Measurements from ENCODE around the gene MRPL20. TPM values are rescaled to one million over a fixed set of nuclear protein-coding genes. Genes with fewer than 3 reads are reported as not detected.
"Not testable (repeated sequence)": the region's sequence is repeated elsewhere in the genome, so short reads cannot be mapped to it uniquely, and the experiment has no call there.

MRPL20 gene
- total RNA-seq, 1 donor from 2014 or later = 95.0 TPM

- Mint-ChIP-seq H3K9me3 (ENCODE audit: unreplicated experiment) (no peaks in the 10 kb centered on the region), H3K4me3 (ENCODE audit: unreplicated experiment) (peak overlapping the region; percentile 79), H3K27me3 (ENCODE audit: unreplicated experiment) (no peaks in the 10 kb centered on the region), H3K27ac (ENCODE audit: unreplicated experiment) (no peak overlapping the region), H3K4me1 (ENCODE audit: unreplicated experiment) (peaks cover 9% of the 10 kb centered on the region), H3K36me3 (ENCODE audit: low read depth, unreplicated experiment) (peaks cover 62% of the 10 kb centered on the region)
- DNase-seq (ENCODE audit: low spot score) = no peak
- TF ChIP-seq CTCF (IDR thresholded peaks at IDR 0.05; ENCODE audit: unreplicated experiment) = no peak
Measured at GRCh38 chr1:1390675-1391074, 16.4 kb downstream of the MRPL20 start.

GRCh38 chr1:1388078-1388472 lies 19.0 kb downstream of the MRPL20 start:
- Mint-ChIP-seq H3K4me3 (ENCODE audit: unreplicated experiment) (no peak overlapping the region), H3K36me3 (ENCODE audit: low read depth, unreplicated experiment) (peaks cover 47% of the 10 kb centered on the region), H3K27ac (ENCODE audit: unreplicated experiment) (no peak overlapping the region)

GRCh38 chr1:1387098-1388077 lies 19.7 kb downstream of the MRPL20 start:
- H3K27ac Mint-ChIP-seq (ENCODE audit: unreplicated experiment) = no peak overlapping the region
- H3K4me1 Mint-ChIP-seq (ENCODE audit: unreplicated experiment) = peaks cover 5% of the 10 kb centered on the region
- peaks cover 46% of the 10 kb centered on the region for H3K36me3 Mint-ChIP-seq (ENCODE audit: low read depth, unreplicated experiment)
- peaks cover 3% of the 10 kb centered on the region for H3K27me3 Mint-ChIP-seq (ENCODE audit: unreplicated experiment)
- no peaks in the 10 kb centered on the region for H3K9me3 Mint-ChIP-seq (ENCODE audit: unreplicated experiment)
- no peak overlapping the region for H3K4me3 Mint-ChIP-seq (ENCODE audit: unreplicated experiment)
- DNase-seq (ENCODE audit: low spot score) = no peak
- no peak for TF ChIP-seq CTCF (IDR thresholded peaks at IDR 0.05; ENCODE audit: unreplicated experiment)

More at GRCh38 chr1:1388078-1388472, 19.0 kb downstream of the MRPL20 start:
- peaks cover 5% of the 10 kb centered on the region for H3K4me1 Mint-ChIP-seq (ENCODE audit: unreplicated experiment)
- no peaks in the 10 kb centered on the region for H3K9me3 Mint-ChIP-seq (ENCODE audit: unreplicated experiment)
- H3K27me3 Mint-ChIP-seq (ENCODE audit: unreplicated experiment) = peaks cover 3% of the 10 kb centered on the region
- DNase-seq (ENCODE audit: low spot score) = no peak
- no peak for TF ChIP-seq CTCF (IDR thresholded peaks at IDR 0.05; ENCODE audit: unreplicated experiment)

GRCh38 chr1:1385931-1386330 lies 21.2 kb downstream of the MRPL20 start:
- Mint-ChIP-seq H3K27me3 (ENCODE audit: unreplicated experiment) (peaks cover 3% of the 10 kb centered on the region), H3K4me1 (ENCODE audit: unreplicated experiment) (peaks cover under 1% of the 10 kb centered on the region), H3K9me3 (ENCODE audit: unreplicated experiment) (no peaks in the 10 kb centered on the region), H3K36me3 (ENCODE audit: low read depth, unreplicated experiment) (peaks cover 42% of the 10 kb centered on the region), H3K27ac (ENCODE audit: unreplicated experiment) (no peak overlapping the region), H3K4me3 (ENCODE audit: unreplicated experiment) (no peak overlapping the region)
- DNase-seq (ENCODE audit: low spot score) = no peak
- no peak for TF ChIP-seq CTCF (IDR thresholded peaks at IDR 0.05; ENCODE audit: unreplicated experiment)

GRCh38 chr1:1385339-1385738 lies 21.8 kb downstream of the MRPL20 start:
- H3K4me3 Mint-ChIP-seq (ENCODE audit: unreplicated experiment); H3K27ac Mint-ChIP-seq (ENCODE audit: unreplicated experiment); H3K4me1 Mint-ChIP-seq (ENCODE audit: unreplicated experiment); H3K27me3 Mint-ChIP-seq (ENCODE audit: unreplicated experiment); DNase-seq (ENCODE audit: low spot score); H3K9me3 Mint-ChIP-seq (ENCODE audit: unreplicated experiment): not testable (repeated sequence)
- H3K36me3 Mint-ChIP-seq (ENCODE audit: low read depth, unreplicated experiment) = peaks cover 37% of the 10 kb centered on the region
